Mesendoderm (in vitro differentiated cells): Measurements from ENCODE around the gene FBXL20.

ENCODE experiments used
- DNase-seq: peaks from one replicate; pipeline ENCODE4 v3.0.0; 2013
- H2AK5ac ChIP-seq: 2 replicates; pipeline ENCODE4 v1.6.1; 2013; ENCODE audit warnings: low read length, inconsistent platforms
- H2BK120ac ChIP-seq: 2 replicates; pipeline ENCODE4 v1.6.1; 2013; ENCODE audit warnings: low read depth, mild to moderate bottlenecking, low read length, moderate library complexity, mixed read lengths
- H2BK15ac ChIP-seq: replicated peaks from 2 replicates; pipeline ENCODE4 v1.6.1; 2013; ENCODE audit warnings: low read depth, mild to moderate bottlenecking, moderate library complexity
- H2BK5ac ChIP-seq: 2 replicates; pipeline ENCODE4 v1.6.1; 2013; ENCODE audit warnings: low read length, inconsistent platforms
- H3K18ac ChIP-seq: 2 replicates; pipeline ENCODE4 v1.6.1; 2013; ENCODE audit warnings: mild to moderate bottlenecking, low read length, mixed read lengths
- H3K23ac ChIP-seq: one replicate; pipeline ENCODE4 v1.6.1; 2013; ENCODE audit warnings: low read length
- H3K27ac ChIP-seq: 2 replicates; pipeline ENCODE4 v1.5.1; 2013; ENCODE audit warnings: low read depth, mild to moderate bottlenecking, inconsistent platforms, low read length, moderate library complexity
- H3K27me3 ChIP-seq: 2 replicates; pipeline ENCODE4 v1.6.1; 2013; ENCODE audit warnings: low read length, control low read depth, mild to moderate bottlenecking, inconsistent platforms; ENCODE audit not compliant: insufficient read depth, poor library complexity
- H3K36me3 ChIP-seq: 2 replicates; pipeline ENCODE4 v1.6.1; 2013; ENCODE audit warnings: low read length, inconsistent platforms; ENCODE audit not compliant: control insufficient read depth, insufficient read depth
- H3K4ac ChIP-seq: one replicate; pipeline ENCODE4 v1.6.1; 2013; ENCODE audit warnings: low read depth, mild to moderate bottlenecking, low read length, moderate library complexity
- H3K4me1 ChIP-seq: 2 replicates; pipeline ENCODE4 v1.6.1; 2013; ENCODE audit warnings: low read depth, low read length, inconsistent platforms; ENCODE audit not compliant: control insufficient read depth
- H3K4me2 ChIP-seq: 2 replicates; pipeline ENCODE4 v1.6.1; 2013; ENCODE audit warnings: low read length
- H3K4me3 ChIP-seq: 2 replicates; pipeline ENCODE4 v1.5.1; 2013; ENCODE audit warnings: mild to moderate bottlenecking, low read length
- H3K56ac ChIP-seq: one replicate; pipeline ENCODE4 v1.6.1; 2013; ENCODE audit warnings: low read length
- H3K79me1 ChIP-seq: 2 replicates; pipeline ENCODE4 v1.6.1; 2013; ENCODE audit warnings: low read length, inconsistent platforms
- H3K79me2 ChIP-seq: 2 replicates; pipeline ENCODE4 v1.6.1; 2013; ENCODE audit warnings: mild to moderate bottlenecking, low read length; ENCODE audit not compliant: control insufficient read depth, insufficient read depth
- H3K9ac ChIP-seq: 2 replicates; pipeline ENCODE4 v1.6.1; 2013; ENCODE audit warnings: low read length, inconsistent platforms
- H4K5ac ChIP-seq: one replicate; pipeline ENCODE4 v1.6.1; 2013; ENCODE audit warnings: low read length
- H4K8ac ChIP-seq: one replicate; pipeline ENCODE4 v1.6.1; 2013; ENCODE audit warnings: low read depth, mild to moderate bottlenecking, control low read depth, low read length, moderate library complexity
- WGBS: extraction: QIAGEN DNeasy Blood & Tissue Kit; methylation state at CpG from one replicate; pipeline ENCODE4 v1.1.7; 2013; ENCODE audit warnings: low lambda C conversion rate, missing lambda C conversion rate; ENCODE audit not compliant: insufficient coverage; ENCODE audit errors: extremely low coverage; 5-methylcytosine and 5-hydroxymethylcytosine counted together

The FBXL20 gene

DNA sequence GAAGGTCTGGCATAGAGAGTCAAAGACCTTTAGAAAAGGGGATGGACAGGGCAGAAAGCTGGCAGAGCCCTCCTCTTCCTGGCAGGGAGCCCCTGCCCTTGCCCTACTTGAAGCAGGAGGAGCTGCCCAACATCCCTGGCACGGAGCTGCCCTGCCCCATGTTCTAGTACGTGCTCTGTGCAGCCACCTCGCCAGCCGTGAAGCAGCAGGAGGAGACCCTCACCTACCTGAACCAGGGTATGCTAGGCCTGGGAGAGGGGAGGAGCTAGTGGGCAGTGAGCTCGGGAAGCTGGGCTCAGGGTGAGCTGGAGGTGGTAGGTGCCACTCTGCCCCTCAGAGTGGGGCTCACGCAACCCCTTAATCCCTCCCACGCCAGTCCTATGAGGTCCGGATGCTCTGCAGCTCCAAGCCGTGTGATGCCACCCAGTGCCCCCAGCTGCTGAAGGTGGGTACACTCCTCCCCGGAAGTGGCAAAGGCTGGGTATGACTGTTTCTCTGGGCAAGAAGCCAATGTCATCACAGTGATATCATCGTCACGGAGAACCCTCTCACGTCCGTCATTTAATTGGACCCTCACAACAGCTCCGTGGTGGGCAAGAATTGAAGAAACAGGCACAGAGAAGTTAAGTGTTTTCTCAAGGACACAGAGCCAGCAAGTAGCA, 163.0 kb downstream of the FBXL20 start:
- no peaks in the 10 kb centered on the region for H3K36me3 ChIP-seq

GRCh38 chr17:39237586-39237985, 163.8 kb downstream of the FBXL20 start:
- no peak overlapping the region for H3K9ac ChIP-seq
- no peaks in the 10 kb centered on the region for H3K4me1 ChIP-seq
- H2BK15ac ChIP-seq: no peak overlapping the region
- no peak overlapping the region for H3K56ac ChIP-seq
- no peak overlapping the region for H2AK5ac ChIP-seq
- H3K27ac ChIP-seq: no peak overlapping the region
- no peak overlapping the region for H2BK5ac ChIP-seq
- H4K8ac ChIP-seq: no peak overlapping the region
- H2BK120ac ChIP-seq: no peak overlapping the region
- no peak overlapping the region for H3K4ac ChIP-seq
- no CpG with 5 or more reads among the region's 7 CpGs for WGBS
- H4K5ac ChIP-seq: no peak overlapping the region
- H3K79me2 ChIP-seq: no peaks in the 10 kb centered on the region
- H3K23ac ChIP-seq: no peak overlapping the region
- H3K79me1 ChIP-seq: no peaks in the 10 kb centered on the region
- no peak overlapping the region for H3K4me3 ChIP-seq
- no peak for DNase-seq
- no peak overlapping the region for H3K4me2 ChIP-seq
- H3K36me3 ChIP-seq: no peaks in the 10 kb centered on the region
- H3K27me3 ChIP-seq: no peaks in the 10 kb centered on the region
- no peak overlapping the region for H3K18ac ChIP-seq

More for the DNA sequence above, 163.0 kb downstream of the FBXL20 start:
- H3K18ac ChIP-seq: no peak overlapping the region
- no peaks in the 10 kb centered on the region for H3K79me1 ChIP-seq
- no peak overlapping the region for H4K5ac ChIP-seq
- no CpG with 5 or more reads among the region's 15 CpGs for WGBS
- no peaks in the 10 kb centered on the region for H3K4me1 ChIP-seq
- H3K9ac ChIP-seq: no peak overlapping the region
- no peak overlapping the region for H2BK5ac ChIP-seq
- no peak overlapping the region for H3K4me3 ChIP-seq
- no peak overlapping the region for H4K8ac ChIP-seq
- no peaks in the 10 kb centered on the region for H3K79me2 ChIP-seq
- H3K56ac ChIP-seq: no peak overlapping the region
- no peak overlapping the region for H3K4ac ChIP-seq
- no peaks in the 10 kb centered on the region for H3K27me3 ChIP-seq
- H3K27ac ChIP-seq: no peak overlapping the region
- H2AK5ac ChIP-seq: no peak overlapping the region
- no peak overlapping the region for H3K23ac ChIP-seq
- H2BK120ac ChIP-seq: no peak overlapping the region
- no peak overlapping the region for H2BK15ac ChIP-seq
- DNase-seq: no peak
- H3K4me2 ChIP-seq: no peak overlapping the region

DNA sequence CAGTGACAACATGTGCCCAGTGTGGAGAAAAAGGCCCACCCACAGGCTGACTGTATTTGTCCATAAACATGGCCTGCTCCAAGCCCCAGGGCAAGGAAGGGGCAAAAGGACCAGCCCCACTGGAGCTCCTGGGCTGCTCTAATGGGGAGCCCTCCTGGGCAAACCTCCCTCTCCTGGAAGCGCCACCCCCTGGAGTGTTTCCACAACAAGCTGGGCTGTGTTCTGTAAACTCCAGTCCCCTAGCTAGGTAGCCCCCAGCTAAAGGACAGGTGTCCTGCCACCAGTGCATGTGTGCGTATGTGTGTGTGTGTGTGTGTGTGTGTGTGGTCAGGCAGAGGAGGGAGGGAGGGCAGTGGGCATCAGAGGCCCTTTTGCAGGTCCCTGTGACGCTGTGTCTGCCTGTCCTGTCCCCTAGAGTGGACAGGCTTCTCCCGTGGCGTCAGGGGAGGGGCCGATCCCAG, 164.4 kb downstream of the FBXL20 start:
- Histone ChIP-seq H3K18ac (no peak overlapping the region), H3K56ac (no peak overlapping the region), H2AK5ac (no peak overlapping the region), H3K4ac (no peak overlapping the region), H3K9ac (no peak overlapping the region), H4K8ac (no peak overlapping the region), H3K79me2 (no peaks in the 10 kb centered on the region), H3K23ac (no peak overlapping the region), H3K4me1 (no peaks in the 10 kb centered on the region), H3K4me2 (no peak overlapping the region), H3K27me3 (no peaks in the 10 kb centered on the region), H4K5ac (no peak overlapping the region), H3K36me3 (no peaks in the 10 kb centered on the region), H2BK15ac (no peak overlapping the region), H2BK5ac (no peak overlapping the region), H3K27ac (no peak overlapping the region), H3K4me3 (no peak overlapping the region), H3K79me1 (no peaks in the 10 kb centered on the region), H2BK120ac (no peak overlapping the region)
- DNase-seq: no peak
- no CpG with 5 or more reads among the region's 6 CpGs for WGBS

DNA sequence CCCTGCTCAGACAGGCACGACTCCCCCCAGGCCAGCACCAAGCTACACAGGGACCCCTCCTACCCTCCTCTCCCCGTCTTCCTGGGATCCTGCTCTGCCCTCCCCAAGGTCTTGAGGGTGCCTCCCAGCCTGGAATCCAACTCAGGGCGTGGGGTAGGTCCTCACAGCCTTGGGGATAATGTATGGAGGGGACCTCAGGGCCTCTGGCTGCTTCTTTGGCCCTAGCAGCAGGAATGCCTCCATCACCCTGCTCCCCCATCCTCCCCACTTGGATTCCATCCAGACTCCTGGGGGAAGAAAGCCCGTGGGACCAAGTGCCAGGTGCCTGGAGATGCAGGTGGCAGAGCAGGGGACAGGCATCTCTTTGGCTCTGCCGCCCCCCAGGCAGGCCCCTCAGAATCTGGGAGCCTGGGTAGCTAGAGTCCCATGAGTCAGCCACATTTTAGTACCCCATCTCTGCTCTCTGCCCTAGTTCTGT, 164.9 kb downstream of the FBXL20 start:
- Histone ChIP-seq H3K9ac (no peak overlapping the region), H2BK5ac (no peak overlapping the region), H3K4me2 (no peak overlapping the region), H3K36me3 (no peaks in the 10 kb centered on the region), H2BK15ac (no peak overlapping the region), H3K79me2 (no peaks in the 10 kb centered on the region), H3K27ac (no peak overlapping the region), H3K23ac (no peak overlapping the region), H3K27me3 (no peaks in the 10 kb centered on the region), H3K18ac (no peak overlapping the region), H3K79me1 (no peaks in the 10 kb centered on the region), H4K8ac (no peak overlapping the region), H3K56ac (no peak overlapping the region), H3K4me3 (no peak overlapping the region), H4K5ac (no peak overlapping the region), H2BK120ac (no peak overlapping the region), H3K4ac (no peak overlapping the region), H2AK5ac (no peak overlapping the region), H3K4me1 (peaks cover 2% of the 10 kb centered on the region)
- no peak for DNase-seq
- no CpG with 5 or more reads among the region's 5 CpGs for WGBS

GRCh38 chr17:39235555-39236449, 165.6 kb downstream of the FBXL20 start:
- no peak overlapping the region for H3K4ac ChIP-seq
- no peaks in the 10 kb centered on the region for H3K79me2 ChIP-seq
- no peak overlapping the region for H3K56ac ChIP-seq
- no peaks in the 10 kb centered on the region for H3K27me3 ChIP-seq
- H4K5ac ChIP-seq: no peak overlapping the region
- no peak overlapping the region for H3K23ac ChIP-seq
- H3K36me3 ChIP-seq: no peaks in the 10 kb centered on the region
- H3K4me2 ChIP-seq: no peak overlapping the region
- DNase-seq: peak; percentile 95
- no peak overlapping the region for H2AK5ac ChIP-seq
- no peak overlapping the region for H2BK15ac ChIP-seq
- H2BK120ac ChIP-seq: no peak overlapping the region
- no peak overlapping the region for H3K9ac ChIP-seq
- WGBS: no CpG with 5 or more reads among the region's 18 CpGs
- H4K8ac ChIP-seq: no peak overlapping the region
- H2BK5ac ChIP-seq: no peak overlapping the region
- no peak overlapping the region for H3K27ac ChIP-seq
- H3K4me1 ChIP-seq: peaks cover 2% of the 10 kb centered on the region
- no peaks in the 10 kb centered on the region for H3K79me1 ChIP-seq
- no peak overlapping the region for H3K18ac ChIP-seq
- no peak overlapping the region for H3K4me3 ChIP-seq
